Activated CD8-positive, alpha-beta memory T cell treated with anti-CD3 and anti-CD28 coated beads, Interleukin-2, amount 50 U/mL, for 24 hours (primary cell): Measurements from ENCODE around the gene ACTRT2.

Source experiments
- DNase-seq: peaks from one replicate; pipeline ENCODE4 v3.0.0-alpha.2; 2020; ENCODE audit errors: extremely low read depth

ACTRT2 gene

GRCh38 chr1:3018051-3018471, 3.2 kb upstream of the ACTRT2 start:
- no peak for DNase-seq

DNA sequence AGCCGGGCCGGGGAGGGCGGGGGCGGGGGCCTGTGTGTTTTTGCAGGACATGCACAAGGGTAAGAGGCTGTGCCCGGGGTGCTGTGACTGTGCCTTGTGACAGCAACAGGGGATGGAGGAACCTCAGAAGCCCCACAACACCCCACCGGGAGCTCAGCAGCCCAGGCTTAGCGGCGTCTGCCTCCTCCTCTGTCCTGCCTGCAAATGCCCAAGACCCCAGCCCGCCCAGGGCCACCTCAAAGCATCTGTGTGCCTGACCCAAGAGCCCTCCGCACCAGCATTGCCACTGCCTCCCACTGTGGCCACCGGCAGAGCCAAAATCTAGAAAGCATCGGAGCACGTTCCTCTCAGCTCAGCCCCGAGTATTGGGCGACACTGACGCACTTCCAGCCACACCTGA, 2.7 kb upstream of the ACTRT2 start:
- no peak for DNase-seq

GRCh38 chr1:3019007-3019515, 2.2 kb upstream of the ACTRT2 start:
- DNase-seq = no peak

DNA sequence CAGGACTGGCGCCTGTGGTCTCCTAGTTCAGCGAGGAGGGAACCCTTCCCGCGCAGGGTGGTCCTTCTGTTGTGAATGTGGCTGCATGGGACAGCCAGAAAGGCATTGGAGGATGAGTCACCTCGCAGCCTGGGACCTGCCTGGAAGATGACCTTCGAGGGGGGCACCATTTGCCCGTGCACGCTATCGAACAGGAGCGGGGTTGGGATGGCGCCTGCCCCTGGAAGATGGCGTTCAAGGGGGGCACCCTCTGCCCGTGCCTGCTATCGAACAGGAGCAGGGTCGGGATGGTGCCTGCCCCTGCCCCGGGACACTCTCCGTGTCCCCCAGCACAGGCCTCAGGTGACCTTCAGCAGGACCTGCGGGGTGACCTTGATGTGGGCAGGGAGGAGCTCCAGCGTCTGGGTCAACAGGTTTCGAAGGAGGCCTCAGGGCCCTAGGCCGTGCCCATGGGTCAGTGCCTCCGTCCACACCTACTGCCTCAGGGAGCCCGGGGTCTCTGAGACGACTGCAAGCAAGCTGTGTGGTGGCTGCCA, 1.7 kb upstream of the ACTRT2 start:
- no peak for DNase-seq

DNA sequence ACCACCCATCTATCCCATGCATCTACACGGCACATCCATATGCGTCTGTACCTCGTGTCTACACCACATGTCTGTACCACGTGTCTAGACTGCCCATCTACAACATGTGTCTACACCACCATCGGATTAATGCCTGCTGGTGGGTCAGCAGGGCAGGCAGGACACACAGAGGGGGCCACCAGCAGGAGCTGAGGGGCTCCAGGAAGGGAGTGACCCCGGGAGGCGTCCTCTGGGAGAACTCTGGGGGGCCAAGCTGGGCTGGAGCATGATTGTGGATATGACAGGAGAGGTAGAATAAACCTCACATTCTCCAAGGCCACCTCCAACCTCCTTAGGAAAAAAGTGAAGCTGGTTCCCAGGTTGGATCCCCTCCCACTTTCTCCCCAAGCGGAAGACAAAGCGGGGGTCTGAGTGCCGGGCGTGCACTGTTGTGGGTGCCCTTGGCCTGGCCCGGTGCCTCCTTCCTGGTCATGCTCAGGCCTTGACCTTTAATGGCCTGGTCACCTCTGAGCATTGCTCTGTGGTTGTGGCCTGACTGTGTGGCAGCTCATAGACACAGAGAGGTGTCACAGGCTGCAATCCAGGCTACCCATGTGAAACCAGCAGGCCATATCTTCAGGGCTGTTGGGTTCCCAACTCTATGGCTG, 881 bp upstream of the ACTRT2 start:
- DNase-seq = no peak

DNA sequence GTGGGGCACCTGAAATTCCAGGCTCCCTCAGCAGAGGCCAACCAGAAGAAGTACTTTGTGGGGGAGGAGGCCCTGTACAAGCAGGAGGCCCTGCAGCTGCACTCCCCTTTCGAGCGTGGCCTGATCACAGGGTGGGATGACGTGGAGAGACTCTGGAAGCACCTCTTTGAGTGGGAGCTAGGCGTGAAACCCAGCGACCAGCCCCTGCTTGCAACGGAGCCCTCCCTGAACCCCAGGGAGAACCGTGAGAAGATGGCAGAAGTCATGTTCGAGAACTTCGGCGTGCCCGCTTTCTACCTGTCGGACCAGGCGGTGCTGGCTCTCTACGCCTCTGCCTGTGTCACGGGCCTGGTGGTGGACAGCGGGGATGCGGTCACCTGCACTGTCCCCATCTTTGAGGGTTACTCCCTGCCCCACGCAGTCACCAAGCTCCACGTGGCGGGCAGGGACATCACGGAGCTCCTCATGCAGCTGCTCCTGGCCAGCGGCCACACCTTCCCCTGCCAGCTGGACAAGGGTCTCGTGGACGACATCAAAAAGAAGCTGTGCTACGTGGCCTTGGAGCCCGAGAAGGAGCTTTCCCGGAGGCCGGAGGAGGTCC, 634 bp downstream of the ACTRT2 start:
- DNase-seq = no peak

GRCh38 chr1:3022511-3022973, 1.3 kb downstream of the ACTRT2 start:
- DNase-seq = no peak

DNA sequence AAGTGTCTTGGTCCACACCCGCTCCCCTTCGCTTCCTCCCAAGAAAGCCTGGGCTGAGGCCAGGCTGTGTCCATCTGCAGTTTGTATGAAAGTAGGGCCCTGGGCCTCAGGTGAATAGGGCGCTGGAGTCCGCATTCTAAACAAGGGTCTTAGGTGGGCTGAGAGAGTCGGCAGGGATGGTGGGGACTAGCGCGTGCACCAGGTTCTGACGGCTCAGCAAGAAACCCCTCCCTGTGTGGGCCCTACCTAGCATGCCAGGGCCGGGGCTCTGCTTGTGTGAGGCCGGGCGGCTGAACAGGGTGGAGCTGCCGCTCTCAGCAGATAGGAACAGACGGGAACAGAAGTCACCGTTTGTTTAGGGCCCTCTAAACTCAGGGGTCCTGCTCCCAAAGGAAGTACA, 1.7 kb downstream of the ACTRT2 start:
- no peak for DNase-seq

- no peak for DNase-seq
Measured at GRCh38 chr1:3024019-3024418, 2.8 kb downstream of the ACTRT2 start.

- no peak for DNase-seq
Measured at GRCh38 chr1:3024588-3024987, 3.3 kb downstream of the ACTRT2 start.

DNA sequence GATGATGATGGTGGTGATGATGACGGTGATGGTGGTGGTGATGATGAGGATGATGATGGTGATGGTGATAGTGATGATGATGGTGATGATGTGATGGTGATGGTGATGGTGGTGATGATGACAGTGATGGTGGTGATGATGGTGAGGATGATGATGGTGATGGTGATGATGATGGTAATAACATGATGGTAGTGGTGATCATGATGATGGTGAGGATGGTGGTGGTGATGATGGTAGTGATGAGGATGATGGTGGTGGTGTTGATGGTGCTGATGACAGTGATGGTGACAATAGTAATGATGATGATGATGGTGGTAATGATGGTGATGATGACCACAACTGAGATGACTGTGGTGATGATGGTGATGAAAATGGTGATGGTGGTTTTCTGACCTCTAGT, 4.9 kb downstream of the ACTRT2 start:
- DNase-seq = no peak

GRCh38 chr1:3026581-3027391, 5.5 kb downstream of the ACTRT2 start:
- no peak for DNase-seq

- no peak for DNase-seq
Measured at GRCh38 chr1:3027611-3028371, 6.5 kb downstream of the ACTRT2 start.

- no peak for DNase-seq
Measured at GRCh38 chr1:3028531-3029282, 7.4 kb downstream of the ACTRT2 start.

DNA sequence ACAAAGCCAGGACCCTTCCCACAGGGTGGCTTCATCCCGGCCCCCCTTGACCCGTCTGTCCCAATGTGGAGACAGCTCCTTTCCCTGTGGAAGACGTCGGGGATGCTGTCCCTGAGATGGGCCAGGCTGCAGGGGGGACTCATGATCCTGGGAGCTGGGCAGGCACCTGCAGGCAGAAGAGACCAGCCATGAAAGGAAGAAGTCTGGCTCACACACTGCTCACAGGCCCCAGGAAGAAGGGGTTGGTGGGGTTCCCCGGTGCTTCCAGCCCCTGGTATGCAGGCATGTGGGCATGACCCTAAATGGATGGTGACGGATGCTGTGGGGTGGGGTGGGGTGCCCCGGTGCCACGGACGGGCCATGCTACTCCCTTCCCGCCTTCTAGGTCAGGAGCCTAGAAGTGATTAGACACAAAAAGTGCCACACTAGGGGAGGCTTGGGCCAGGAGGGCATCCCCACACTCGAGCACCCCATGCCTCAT, 8.3 kb downstream of the ACTRT2 start:
- no peak for DNase-seq

GRCh38 chr1:3029991-3030662, 8.9 kb downstream of the ACTRT2 start:
- no peak for DNase-seq

GRCh38 chr1:3030663-3031381, 9.6 kb downstream of the ACTRT2 start:
- DNase-seq = no peak

- no peak for DNase-seq
Measured at GRCh38 chr1:3031401-3032221, 10.3 kb downstream of the ACTRT2 start.
